ENCODE results near the gene BCL7C. TPM values are rescaled to one million over a fixed set of nuclear protein-coding genes. Genes with fewer than 3 reads are reported as not detected.

Gene BCL7C
- total and polyA plus RNA-seq, 2 of the 13 experiments (the other 11 are each of a cell fraction or from before 2014, with no cell fraction given) = 17.7 to 33.8 TPM

DNA sequence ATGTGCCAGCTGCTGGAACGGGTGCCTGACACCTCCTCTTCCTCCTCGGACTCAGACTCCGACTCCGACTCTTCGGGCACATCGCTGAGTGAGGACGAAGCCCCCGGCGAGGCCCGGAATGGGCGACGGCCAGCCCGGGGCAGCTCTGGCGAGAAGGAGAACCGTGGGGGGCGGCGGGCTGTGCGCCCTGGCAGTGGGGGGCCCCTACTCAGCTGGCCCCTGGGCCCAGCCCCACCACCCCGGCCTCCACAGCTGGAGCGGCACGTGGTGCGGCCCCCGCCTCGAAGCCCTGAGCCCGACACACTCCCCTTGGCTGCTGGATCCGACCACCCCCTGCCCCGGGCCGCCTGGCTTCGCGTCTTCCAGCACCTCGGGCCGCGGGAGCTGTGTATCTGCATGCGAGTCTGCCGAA, 36.3 kb upstream of the BCL7C start:
- BruUV-seq (replicated peaks) = no TSS peak
- in situ Hi-C loops (cut with HindIII; ENCODE audit: extremely low pct_ligation_motif_present, low pct_unique_long_range_greater_than_20kb) = no loop called here

DNA sequence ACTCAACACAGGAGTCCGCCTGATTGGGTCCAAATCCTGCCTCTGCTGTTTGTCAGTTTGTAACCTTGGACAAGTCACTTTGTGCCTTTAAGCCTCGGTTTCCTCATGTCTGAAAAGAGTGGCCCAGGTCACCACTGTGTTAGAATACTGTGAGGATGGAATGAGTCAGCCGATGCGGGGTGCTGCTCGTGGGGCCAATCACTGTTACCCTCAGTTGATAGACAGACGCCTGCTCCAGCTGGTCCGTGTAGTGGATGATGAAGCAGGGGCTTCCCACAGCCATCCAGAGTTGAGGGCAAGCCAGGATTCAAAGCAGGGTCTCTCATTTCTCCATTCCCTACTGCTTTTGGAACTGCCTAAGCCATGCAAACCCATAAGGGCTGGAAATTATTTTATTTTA, 35.3 kb upstream of the BCL7C start:
- CTCF ChIA-PET (ENCODE audit: low intra/inter-chr PET ratio, low total read pairs) = no interaction called here

More for the DNA sequence above, 36.3 kb upstream of the BCL7C start:
- H2AFZ ChIP-seq (ENCODE audit: low read length) = no peak overlapping the region
- peak; percentile 65 for TF ChIP-seq AGO2 (optimal IDR thresholded peaks at IDR 0.05; ENCODE audit: low read depth, low read length)
- no peak for TF ChIP-seq ZBTB42 (CRISPR knock-in tag; IDR thresholded peaks at IDR 0.05)
- TF ChIP-seq RBFOX2 (IDR thresholded peaks at IDR 0.05; ENCODE audit: low read depth, low read length) = peak; percentile 56
- H3K9ac ChIP-seq (ENCODE audit: insufficient read depth, low read depth, low read length) = no peak overlapping the region
- POLR2A ChIA-PET = no interaction called here
- H3K27me3 ChIP-seq (ENCODE audit: control insufficient read depth in 1 of 2, insufficient read depth in 2 of 2, low read length in 2 of 2) = no peaks in the 10 kb centered on the region
- peaks cover 7% of the 10 kb centered on the region; the same call in 1 of the 2 replicates for H3K4me1 ChIP-seq (ENCODE audit: insufficient read depth, low read length)
- ATAC-seq (no peak), DNase-seq (ENCODE audit: low spot score) (no peak), FAIRE-seq (no peak)
- H3K79me2 ChIP-seq (ENCODE audit: insufficient read depth, low read length) = no peaks in the 10 kb centered on the region
- intact Hi-C loops (cut with micrococcal nuclease; ENCODE audit: unreplicated experiment) = no loop called here
- H3K4me2 ChIP-seq (ENCODE audit: low read depth, low read length) = no peak overlapping the region
- H3K27ac ChIP-seq (ENCODE audit: extremely low read length, insufficient read depth, low read length) = no peak overlapping the region
- WGBS (ENCODE audit: low lambda C conversion rate) = 98% methylated on average over 12 of the region's 35 CpGs
- no peak overlapping the region for H3K4me3 ChIP-seq (replicated peaks in 1 of 3; ENCODE audit: insufficient read depth in 1 of 3, low read depth in 2 of 3, low read length in 3 of 3)
- no peaks in the 10 kb centered on the region for H4K20me1 ChIP-seq (ENCODE audit: insufficient read depth, low read length)
- CTCF ChIA-PET (ENCODE audit: low intra/inter-chr PET ratio, low total read pairs) = no interaction called here
- H3K36me3 ChIP-seq (replicated peaks in 1 of 2; ENCODE audit: control insufficient read depth in 1 of 2, insufficient read depth in 2 of 2, low read length in 2 of 2) = peaks cover 11 to 25% of the 10 kb centered on the region in 2 experiments
- H3K9me3 ChIP-seq (ENCODE audit: low read length) = no peaks in the 10 kb centered on the region

More for the DNA sequence above, 35.3 kb upstream of the BCL7C start:
- peaks cover 11 to 25% of the 10 kb centered on the region in 2 experiments for H3K36me3 ChIP-seq (replicated peaks in 1 of 2; ENCODE audit: control insufficient read depth in 1 of 2, insufficient read depth in 2 of 2, low read length in 2 of 2)
- intact Hi-C loops (cut with micrococcal nuclease; ENCODE audit: unreplicated experiment) (loop anchor here (10.0 kb wide), 1 partner anchor 234 kb away; the partner anchor contains the start of gene SRCAP), in situ Hi-C loops (cut with HindIII; ENCODE audit: extremely low pct_ligation_motif_present, low pct_unique_long_range_greater_than_20kb) (no loop called here)
- no peak for ATAC-seq
- no peak overlapping the region for H3K4me2 ChIP-seq (ENCODE audit: low read depth, low read length)
- no peaks in the 10 kb centered on the region for H3K79me2 ChIP-seq (ENCODE audit: insufficient read depth, low read length)
- BruUV-seq (replicated peaks) = no TSS peak
- H2AFZ ChIP-seq (ENCODE audit: low read length) = no peak overlapping the region
- 92% methylated on average over 5 of the region's 7 CpGs for WGBS (ENCODE audit: low lambda C conversion rate)
- no peaks in the 10 kb centered on the region for H3K9me3 ChIP-seq (ENCODE audit: low read length)
- TF ChIP-seq SRF (IDR thresholded peaks at IDR 0.05; ENCODE audit: low read depth, low read length) (no peak), ETV6 (CRISPR knock-in tag; conservative IDR thresholded peaks at IDR 0.05) (no peak), ZNF230 (CRISPR knock-in tag; IDR thresholded peaks at IDR 0.05) (no peak)
- TF ChIP-seq, protein P1, sequence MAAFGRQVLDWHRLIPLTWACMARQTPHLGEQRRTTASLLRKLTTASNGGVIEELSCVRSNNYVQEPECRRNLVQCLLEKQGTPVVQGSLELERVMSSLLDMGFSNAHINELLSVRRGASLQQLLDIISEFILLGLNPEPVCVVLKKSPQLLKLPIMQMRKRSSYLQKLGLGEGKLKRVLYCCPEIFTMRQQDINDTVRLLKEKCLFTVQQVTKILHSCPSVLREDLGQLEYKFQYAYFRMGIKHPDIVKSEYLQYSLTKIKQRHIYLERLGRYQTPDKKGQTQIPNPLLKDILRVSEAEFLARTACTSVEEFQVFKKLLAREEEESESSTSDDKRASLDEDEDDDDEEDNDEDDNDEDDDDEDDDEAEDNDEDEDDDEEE (CRISPR knock-in tag; IDR thresholded peaks at IDR 0.05) = no peak
- DNase-seq (ENCODE audit: low spot score) = no peak
- no peaks in the 10 kb centered on the region for H4K20me1 ChIP-seq (ENCODE audit: insufficient read depth, low read length)
- H3K27me3 ChIP-seq (ENCODE audit: control insufficient read depth in 1 of 2, insufficient read depth in 2 of 2, low read length in 2 of 2) = no peaks in the 10 kb centered on the region
- H3K27ac ChIP-seq (ENCODE audit: extremely low read length, insufficient read depth, low read length) = no peak overlapping the region
- FAIRE-seq = no peak
- peaks cover 15% of the 10 kb centered on the region for H3K4me1 ChIP-seq (ENCODE audit: insufficient read depth, low read length)
- POLR2A ChIA-PET = no interaction called here
- H3K4me3 ChIP-seq (replicated peaks in 1 of 3; ENCODE audit: insufficient read depth in 1 of 3, low read depth in 2 of 3, low read length in 3 of 3) = no peak overlapping the region
- H3K9ac ChIP-seq (ENCODE audit: insufficient read depth, low read depth, low read length) = no peak overlapping the region

All from HepG2 (cell line).